NCI-H2227 treated with DMSO at 0.1 percent for 48 hours (cell line): Measurements from ENCODE around the gene RPLP2.

Experiments used
- DNase-seq: peaks from one replicate; lab custom pipeline; 2025; lab: John Stamatoyannopoulos, UW

Gene RPLP2

DNA sequence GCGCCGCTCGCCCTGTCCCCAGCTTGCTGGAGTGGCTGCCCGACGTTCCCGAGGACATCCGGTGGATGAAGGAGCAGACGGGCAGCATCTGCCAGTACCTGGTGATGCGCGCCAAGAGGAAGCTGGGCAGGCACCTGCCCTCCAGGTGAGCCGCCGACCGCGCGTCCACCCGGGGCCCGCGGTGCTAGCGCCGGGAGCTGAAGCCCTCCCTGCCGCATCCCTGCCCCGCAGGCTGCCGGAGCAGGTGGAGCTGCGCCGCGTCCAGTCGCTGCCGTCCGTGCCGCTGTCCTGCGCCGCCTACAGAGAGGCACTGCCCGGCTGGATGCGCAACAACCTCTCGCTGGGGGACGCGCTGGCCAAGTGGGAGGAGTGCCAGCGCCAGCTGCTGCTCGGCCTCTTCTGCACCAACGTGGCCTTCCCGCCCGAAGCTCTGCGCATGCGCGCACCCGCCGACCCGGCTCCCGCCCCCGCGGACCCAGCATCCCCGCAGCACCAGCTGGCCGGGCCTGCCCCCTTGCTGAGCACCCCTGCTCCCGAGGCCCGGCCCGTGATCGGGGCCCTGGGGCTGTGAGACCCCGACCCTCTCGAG, 14.6 kb downstream of the RPLP2 start:
- no peak for DNase-seq

DNA sequence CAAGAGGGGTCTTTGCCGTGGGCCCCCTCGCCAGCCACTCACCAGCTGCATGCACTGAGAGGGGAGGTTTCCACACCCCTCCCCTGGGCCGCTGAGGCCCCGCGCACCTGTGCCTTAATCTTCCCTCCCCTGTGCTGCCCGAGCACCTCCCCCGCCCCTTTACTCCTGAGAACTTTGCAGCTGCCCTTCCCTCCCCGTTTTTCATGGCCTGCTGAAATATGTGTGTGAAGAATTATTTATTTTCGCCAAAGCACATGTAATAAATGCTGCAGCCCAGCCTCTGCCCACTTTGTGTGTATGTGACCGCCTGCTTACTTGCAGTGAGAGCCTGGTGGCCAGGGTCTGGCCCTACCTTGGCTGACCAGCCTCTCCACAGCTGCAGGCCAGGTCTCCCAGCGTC, 15.2 kb downstream of the RPLP2 start:
- DNase-seq, result no peak

DNA sequence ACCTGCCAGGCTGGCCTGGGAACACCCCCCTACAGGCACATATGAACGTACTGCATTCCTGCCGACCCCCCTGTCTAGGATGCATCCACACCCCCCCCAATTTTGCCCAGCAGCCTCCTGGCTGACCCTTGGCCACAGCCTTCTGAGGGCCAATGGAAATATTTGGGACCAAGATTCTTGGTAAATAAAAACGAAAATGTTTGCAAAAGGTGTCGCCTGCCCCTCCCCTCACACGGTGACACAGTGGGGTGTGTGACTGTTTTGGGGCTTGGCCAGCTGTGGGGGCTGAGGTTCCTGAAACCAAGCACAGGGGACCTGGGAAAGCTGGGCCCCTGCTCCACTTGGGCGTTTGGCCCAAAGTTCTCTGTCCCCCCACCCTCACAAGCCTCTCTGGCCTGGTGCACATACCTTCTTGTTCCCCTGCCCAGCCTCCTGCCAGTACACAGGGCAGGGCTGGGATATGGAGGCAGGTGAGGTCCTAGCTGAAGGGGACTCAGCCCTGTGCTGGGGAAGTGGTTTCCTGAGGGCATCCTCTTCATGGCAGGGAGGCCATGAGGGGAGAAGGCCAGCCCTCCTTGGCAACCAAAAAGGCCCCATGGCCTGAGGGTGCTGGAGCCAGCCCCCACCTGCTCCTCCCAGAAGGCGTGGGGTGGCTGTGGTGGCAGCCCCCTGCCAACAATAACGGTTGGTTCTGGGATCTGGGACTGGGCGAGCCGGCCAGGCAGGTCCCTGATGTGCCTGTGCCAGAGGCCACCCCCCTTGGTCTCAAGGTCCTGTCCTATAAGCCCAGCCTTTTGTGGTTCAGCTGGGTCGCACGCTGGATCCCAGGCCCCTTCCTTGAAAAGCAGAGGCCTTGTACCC, 15.8 kb downstream of the RPLP2 start:
- no peak for DNase-seq

DNA sequence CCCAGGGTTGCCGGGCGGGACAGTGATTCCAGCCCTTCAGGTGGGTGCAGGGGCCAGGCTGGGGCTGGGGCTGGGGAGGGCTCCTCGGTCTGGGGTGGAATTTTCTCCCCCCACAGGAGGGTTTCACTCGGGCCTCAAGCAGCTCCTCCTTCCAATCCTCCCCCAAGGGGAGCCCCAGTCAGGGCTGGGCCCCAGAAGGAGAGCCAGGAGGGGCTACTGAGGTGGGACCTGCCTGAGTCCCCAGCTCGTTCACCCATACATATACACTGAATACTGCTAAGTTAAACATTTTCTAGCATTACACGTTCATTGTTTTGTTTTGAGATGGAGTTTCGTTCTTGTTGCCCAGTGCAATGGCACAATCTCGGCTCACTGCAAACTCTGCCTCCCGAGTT, 16.5 kb downstream of the RPLP2 start:
- DNase-seq, result no peak

DNA sequence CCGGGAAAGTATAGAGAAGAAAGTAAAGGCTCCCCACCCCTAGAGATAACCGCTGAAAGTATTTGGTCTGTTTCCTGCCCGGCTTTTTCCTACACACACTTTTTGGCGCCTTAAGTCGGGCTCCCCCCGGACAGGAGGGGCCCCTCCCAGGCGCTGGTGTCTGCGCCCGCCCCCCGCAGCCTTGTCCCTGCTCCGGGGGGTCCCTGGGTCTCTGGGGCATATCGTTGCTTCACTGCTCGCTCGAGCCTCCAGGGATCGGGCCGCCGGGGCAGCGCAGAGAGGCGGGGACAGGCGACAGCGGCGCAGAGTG, 17.0 kb downstream of the RPLP2 start:
- DNase-seq, result no peak

DNA sequence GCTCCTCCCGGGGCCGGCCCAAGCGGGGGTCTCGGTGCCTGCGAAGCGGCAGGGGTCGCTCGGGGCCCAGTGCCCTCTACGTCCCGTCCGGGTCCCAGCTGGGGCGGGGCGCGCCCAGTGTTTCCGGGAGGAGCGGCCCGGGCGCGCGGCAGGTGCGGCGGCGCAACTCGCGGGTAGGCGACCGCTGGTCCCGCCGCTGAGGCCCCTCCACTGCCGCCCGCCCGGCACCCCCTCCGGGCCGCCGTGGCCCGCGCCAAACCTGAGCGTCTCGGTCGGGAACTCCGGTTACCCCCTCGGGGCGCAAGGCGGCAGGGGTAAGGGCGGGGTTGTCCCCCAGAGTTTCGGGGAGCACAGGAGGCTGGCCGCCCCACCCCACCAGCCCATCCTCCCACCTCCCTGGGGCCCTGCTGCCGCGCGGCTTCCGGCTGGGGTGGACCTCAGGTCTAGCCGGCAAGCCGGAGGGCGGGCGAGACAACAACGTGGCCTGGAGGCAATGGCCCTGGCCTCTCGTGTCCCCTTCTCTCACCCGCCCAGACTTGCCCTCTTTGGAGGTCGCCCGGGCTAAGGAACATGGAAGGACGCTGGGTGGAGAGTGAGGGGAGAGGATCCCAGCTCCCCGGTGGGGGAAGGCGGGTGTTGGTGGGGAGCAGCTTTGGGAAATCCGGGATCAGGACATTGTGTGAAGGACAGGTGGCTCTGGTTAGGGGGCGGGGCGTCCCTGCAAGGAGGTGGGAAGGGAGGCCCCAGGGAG, 17.6 kb downstream of the RPLP2 start:
- DNase-seq, result no peak

DNA sequence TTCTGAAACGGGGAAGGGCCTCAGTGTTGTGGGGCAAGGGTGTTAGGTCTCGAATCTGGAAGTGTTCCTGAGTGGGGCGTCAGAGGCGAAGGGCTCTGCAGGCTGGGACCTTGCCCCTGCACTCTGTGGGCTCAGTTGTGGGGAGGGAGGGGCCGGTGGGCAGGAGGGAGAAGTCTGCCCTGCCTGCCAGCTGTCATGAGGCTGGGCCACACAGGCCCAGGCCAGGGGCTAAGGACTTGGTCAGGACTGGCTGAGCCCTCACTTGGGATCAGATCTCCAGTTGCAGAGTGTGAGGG, 18.1 kb downstream of the RPLP2 start, which contains the start of gene CRACR2B:
CRACR2B (plus strand) TSS at position 23 of the 296 bp plus-strand sequence. CDS start 689 bp downstream, outside the sequence.
- DNase-seq, result no peak

DNA sequence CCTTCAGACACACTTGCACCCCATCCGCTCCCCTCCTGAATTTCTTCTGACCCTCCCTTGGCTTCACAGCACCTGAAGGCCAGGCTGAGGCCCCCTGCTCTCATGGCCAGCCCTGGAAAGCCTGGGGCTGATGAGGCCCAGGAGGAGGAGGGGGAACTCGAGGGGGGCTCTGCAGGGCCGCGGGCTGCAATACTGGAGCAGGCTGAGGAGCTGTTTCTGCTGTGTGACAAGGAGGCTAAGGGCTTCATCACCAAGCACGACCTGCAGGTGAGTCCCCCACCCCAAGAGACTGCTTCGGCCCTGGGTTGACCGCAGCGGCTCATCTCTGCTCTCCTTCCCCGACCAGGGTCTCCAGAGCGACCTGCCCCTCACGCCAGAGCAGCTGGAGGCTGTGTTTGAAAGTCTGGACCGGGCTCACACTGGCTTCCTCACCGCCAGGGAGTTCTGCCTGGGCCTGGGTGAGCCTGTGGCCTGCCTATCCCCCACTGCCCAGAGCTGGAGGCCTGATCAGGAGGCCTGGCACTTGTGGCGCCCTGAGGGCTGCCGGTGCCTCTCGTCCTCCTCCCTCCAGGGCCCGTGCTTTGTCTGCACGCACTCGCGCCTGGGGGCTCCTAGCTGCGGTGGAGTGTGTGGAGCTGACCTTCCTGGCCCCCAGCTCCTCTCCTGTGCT, 18.9 kb downstream of the RPLP2 start:
- no peak for DNase-seq

DNA sequence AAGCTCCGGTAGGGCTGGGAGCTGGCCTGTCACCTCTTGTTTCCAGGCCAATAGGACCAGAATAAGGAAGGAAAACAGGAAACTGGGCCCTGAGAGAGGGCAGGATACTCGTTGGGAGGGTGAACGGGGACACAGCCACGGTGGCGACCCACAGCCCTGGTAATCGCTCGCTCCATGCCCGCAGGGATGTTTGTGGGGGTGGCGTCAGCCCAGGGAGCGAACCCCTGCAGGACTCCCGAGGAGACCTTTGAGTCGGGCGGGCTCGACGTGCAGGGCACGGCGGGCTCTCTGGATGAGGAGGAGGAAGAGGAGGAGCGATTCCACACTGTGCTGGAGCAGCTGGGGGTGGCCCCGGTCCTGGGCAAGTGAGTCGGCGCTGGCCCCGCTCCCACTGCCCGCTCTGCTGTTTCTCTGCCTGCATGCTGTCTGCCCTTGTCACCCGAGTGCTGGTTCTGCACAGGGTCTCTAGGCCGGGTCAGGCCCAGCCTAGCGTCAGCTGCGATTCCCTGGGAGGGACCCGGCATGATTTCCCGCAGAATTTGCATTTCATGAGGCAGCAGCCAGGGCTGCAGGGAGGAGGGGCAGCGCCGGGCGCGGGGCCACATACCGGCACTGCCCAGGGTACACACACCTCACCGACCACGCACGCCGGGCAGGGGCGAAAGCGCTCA, 19.5 kb downstream of the RPLP2 start:
- DNase-seq, result no peak

DNA sequence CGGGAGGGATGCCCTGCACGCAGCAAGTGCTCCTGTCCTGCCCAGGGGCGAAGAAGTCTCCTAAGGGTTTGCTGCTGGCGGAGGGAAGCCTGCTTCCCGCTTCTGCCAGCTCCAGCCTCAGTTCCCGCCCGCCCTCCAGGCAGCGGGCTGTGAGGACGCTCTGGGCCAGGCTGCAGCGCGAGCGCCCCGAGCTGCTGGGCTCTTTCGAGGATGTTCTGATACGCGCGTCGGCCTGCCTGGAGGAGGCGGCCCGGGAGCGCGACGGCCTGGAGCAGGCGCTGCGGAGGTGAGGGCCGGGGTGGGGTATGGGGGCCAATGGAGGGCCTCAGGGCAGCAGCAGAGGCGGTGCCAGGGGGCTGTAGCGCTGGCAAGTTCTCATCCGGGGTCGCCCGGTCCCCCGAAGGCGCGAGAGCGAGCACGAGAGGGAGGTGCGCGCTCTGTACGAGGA, 20.1 kb downstream of the RPLP2 start:
- no peak for DNase-seq

DNA sequence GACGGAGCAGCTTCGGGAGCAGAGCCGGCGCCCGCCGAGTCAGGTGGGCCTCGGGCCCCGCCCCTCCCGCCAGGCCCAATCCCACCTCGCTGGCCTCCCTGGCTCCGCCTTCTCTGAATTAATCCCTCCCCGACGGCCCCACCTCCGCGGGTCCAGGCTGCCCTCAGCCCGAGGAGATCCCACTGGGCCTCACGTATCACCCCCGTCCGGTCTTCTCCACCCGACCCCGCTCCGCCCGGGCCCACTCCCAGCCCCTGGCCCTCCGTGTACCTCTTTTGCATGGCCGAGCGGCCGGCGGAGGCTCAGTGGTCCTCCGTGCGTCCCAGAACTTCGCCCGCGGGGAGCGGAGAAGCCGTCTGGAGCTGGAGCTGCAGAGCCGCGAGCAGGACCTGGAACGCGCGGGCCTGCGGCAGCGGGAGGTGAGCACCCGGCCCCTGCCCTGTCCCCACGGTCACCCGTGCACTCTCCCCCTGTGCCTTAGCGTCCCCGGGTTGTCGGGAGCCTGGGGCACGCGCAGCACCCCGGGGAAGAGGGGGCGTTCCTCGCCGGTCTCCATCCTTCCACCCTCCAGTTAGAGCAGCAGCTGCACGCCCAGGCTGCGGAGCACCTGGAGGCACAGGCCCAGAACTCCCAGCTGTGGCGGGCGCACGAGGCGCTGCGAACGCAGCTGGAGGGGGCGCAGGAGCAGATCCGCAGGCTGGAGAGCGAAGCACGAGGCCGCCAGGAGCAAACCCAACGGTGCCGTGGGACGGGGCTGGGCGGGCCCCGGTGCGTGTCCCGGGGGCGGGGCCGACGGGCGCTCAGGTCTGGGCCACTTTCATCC, 20.7 kb downstream of the RPLP2 start:
- DNase-seq, result peak; percentile 92

DNA sequence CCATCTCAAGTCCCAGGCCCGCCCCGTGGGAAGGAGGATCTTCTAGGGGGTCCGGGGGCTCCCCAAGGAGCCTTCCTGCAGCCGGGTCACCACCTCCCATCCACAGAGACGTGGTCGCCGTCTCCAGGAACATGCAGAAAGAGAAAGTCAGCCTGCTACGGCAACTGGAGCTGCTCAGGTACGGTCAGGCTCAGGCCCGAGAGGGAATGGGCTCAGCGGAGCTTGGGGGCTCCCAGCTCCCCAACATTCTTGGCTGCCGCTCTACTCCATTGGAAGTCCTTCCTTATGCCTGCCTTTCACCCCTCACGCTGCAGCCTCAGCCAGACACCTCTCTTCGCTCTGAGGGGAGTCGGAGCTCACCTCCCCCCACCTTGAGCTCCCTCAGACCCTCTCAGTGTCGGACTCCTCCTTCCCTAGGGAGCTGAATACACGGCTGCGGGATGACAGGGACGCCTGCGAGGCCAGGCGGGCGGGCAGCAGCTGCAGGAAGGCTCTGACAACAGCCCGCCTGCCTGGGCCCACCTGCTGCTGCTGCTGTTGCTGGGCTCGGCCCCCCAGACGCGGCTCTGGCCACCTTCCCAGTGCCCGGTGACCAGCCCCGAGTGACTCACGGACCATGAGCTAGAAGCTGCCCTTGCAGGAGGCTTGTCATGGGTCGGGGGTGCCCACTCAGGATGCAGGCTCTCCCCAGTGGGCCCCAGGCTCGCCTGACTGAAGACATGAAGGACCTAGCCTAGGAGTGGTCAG, 21.5 kb downstream of the RPLP2 start:
- no peak for DNase-seq

DNA sequence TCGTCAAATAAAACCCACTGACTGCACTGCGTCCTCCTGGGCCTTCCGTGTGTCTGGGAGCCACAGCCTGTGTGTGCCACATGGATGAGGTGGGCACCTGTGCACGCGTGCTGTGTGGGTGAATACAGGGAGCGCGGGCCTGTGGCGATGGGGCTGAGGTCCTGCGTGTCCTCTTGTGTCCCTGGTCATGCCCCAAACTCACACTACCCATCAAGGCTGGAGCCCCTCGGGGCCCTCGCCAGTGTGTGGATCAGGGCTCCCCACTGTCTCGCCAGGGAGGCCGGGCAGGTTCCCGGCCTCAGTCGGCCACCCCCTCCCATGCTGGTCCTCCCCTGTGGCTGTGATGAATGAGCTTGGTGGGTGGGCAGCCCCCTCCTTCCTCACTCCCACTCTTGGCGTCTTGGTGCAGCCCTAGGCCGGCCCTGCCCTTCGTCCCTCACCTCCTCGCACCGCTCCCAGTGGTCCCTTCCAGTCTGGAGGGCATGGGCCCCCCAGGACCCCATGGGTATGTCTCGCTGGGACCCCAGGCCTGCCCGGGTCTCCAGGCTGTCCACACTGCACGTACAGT, 22.3 kb downstream of the RPLP2 start:
- DNase-seq, result no peak

DNA sequence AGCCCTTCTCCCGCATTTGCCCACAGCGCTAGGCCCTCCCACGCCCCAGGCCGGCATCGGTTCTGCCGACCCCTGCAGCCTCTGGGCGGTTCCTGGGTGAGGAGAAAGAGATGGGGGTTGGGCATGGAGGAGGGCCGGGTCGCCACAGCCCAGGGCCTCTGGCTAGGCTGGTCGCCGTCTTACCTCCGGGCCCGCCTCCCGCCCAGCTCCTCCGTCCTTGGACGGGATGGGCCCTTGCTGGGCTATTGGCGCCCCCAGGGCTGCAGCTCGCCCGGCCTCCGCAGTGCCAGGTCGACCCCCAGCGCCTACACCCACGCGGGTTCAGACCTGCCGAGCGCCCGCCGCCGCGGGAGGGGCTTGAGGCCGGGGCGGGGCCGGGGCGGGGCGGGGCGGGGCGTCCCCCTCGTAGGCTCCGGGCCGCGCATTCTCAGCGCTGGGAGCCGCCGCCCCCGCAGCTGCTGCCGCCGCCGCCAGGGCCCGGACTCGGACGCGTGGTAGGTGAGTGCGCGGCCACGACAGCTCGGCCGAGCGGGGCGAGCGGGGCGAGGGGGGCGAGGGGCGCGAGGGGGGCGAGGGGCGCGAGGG, 22.9 kb downstream of the RPLP2 start, which contains the start of gene CD151:
CD151 (plus strand) TSS at position 424 of the 585 bp plus-strand sequence. CDS start 3,118 bp downstream, outside the sequence.
- DNase-seq, result peak; percentile 65

DNA sequence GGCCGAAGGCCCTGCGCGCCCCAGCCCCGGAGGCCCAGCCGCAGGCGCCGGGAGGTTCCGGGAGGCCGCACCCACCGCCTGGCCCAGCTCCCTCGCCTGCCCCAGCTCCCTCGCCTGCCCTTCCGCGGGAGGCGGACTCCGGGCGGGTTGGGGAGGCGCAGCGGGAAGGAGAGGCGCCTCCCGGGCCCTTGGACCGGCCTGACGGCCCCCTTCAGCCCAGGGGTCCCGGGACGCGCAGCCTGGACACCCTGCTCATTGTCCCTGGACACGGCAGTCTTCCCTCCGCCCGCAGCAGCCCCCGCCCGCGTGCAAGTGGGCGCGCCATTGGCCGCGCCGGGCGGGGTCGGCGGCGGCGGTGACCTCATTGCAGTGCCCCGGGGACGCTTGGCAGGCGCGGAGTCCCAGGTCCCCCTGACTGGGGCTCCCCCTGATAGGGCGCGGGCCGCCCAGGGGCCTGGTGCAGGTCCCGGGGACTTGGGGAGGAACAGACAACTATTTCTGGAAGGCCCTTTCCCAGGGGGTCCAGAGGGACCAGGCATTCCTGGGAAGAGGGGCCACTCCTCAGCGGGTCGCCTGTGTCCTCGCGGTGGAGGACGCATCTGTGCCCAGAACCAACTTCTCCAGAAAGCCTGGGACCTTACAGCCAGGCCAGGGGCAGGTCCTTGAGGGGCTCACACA, 23.5 kb downstream of the RPLP2 start:
- no peak for DNase-seq

DNA sequence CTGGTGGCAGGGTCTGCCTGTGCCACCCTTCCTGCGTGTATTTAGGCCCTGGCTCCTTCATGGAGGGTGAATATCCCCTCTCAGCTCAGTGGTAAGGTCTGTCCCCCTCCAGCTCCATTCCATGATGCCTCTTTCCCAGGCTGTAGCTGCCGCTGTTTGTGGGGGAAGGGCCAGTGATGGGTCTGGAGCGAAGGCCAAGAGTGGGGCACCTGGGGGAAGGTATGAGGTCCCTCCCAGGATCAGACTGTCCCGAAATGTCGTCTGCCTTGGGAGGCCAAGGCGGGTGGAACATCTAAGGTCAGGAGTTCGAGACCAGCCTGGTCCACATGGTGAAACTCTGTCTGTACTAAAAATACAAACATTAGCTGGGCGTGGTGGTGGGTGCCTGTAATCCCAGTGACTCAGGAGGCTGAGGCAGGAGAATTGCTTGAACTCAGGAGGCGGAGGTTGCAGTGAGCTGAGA, 24.1 kb downstream of the RPLP2 start:
- DNase-seq, result no peak

DNA sequence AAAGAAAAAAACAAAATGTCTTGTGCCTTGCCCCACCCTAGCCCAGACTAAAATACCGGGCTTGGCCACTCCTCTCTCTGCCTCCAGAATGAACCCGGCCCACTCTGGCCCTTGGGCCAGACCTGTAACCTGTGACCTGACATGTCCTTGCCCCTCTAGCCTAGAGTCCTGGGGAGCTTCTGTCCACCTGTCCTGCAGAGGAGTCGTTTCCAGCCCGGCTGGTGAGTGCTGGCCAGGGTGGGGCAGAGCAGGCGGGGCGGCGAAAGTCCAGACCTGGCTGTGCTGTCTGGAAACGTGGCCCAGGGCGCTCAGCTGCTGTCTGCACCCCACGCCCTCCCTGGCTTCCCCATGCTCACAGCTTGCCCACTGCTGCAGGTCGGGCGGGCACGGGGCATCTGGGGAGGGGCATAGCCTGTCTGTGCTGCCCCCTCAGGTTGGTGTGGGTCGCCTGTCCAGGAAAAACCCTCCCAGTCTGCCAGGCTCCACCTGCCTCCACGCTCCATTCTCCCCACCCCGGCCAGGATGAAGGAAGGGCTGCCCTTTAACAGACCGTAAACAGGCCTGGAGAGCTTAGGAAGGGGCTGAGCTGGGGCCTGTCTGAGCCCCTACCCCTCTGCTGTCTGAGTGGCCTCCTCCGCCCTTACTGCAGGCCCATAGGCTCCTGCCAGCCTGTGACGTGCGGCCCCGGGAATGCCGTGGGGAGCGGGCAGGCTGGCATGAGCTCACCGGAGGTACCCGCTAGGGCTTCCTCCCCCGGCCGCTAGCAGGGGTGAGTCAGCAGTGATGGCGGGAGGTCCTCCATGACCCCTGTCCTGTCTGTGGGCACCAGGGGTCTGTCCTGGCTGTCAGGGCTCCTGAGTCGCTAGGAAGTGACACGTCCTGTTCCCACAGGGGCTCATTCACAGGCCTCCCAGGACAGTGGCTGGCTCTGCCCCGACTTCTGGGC, 24.9 kb downstream of the RPLP2 start:
- no peak for DNase-seq

DNA sequence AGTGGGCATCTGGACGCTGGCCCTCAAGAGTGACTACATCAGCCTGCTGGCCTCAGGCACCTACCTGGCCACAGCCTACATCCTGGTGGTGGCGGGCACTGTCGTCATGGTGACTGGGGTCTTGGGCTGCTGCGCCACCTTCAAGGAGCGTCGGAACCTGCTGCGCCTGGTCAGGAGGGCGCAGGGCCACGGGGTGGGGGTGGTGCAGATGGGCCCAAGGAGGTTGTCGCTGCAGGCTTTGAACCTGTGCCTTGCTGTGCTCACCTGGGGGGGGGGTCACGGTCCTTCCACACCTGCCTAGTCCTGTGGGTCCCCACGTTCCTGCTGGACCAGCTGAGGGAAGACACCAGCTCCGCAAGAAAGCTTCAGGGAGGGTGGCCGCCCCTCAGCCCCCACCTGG, 26.5 kb downstream of the RPLP2 start:
- no peak for DNase-seq
